CD14-positive monocyte (primary cell): ENCODE results near the gene RAB27A. TPM values are rescaled to one million over a fixed set of nuclear protein-coding genes. Genes with fewer than 3 reads are reported as not detected.
A peak's percentile ranks its signal among the peaks of the same experiment; 100 is the strongest.

Experiments used
- DNase-seq, 3 donors: peaks; one replicate each; pipeline ENCODE4 v3.0.0-alpha.2; 2011 to 2022
- H2AFZ ChIP-seq: 2 replicates; pipeline ENCODE4 v1.6.0; 2012; ENCODE audit warnings: mild to moderate bottlenecking, low read depth, low read length, inconsistent platforms; ENCODE audit not compliant: insufficient read depth, poor library complexity, severe bottlenecking
- H3K27ac ChIP-seq, 2 donors: 1 replicate in 1 of 2; 2 replicates in 1 of 2; pipeline ENCODE4 v1.5.1; 2012 to 2013; ENCODE audit warnings: low read length in 2 of 2, control low read depth in 1 of 2, inconsistent platforms in 1 of 2, low read depth in 1 of 2, mild to moderate bottlenecking in 1 of 2
- H3K27me3 ChIP-seq, 2 donors: one replicate each; pipeline versions ENCODE4 v1.6.0 to v1.6.1; 2011 to 2013; ENCODE audit warnings: low read length in 2 of 2; ENCODE audit not compliant: control insufficient read depth in 2 of 2, insufficient read depth in 2 of 2
- H3K36me3 ChIP-seq, 2 donors: replicated peaks in 1 of 2; 1 replicate in 1 of 2; 2 replicates in 1 of 2; pipeline versions ENCODE4 v1.5.1 to v1.6.1; 2012 to 2013; ENCODE audit warnings: low read length in 2 of 2, control low read depth in 1 of 2, inconsistent platforms in 1 of 2, mild to moderate bottlenecking in 1 of 2; ENCODE audit not compliant: insufficient read depth in 2 of 2, control insufficient read depth in 1 of 2
- H3K4me1 ChIP-seq, 2 donors: 1 replicate in 1 of 2; 2 replicates in 1 of 2; pipeline versions ENCODE4 v1.5.1 to v1.6.1; 2012 to 2013; ENCODE audit warnings: low read length in 2 of 2, control low read depth in 1 of 2, inconsistent platforms in 1 of 2, mild to moderate bottlenecking in 1 of 2, moderate library complexity in 1 of 2; ENCODE audit not compliant: insufficient read depth in 2 of 2, control insufficient read depth in 1 of 2
- H3K4me2 ChIP-seq: replicated peaks from 2 replicates; pipeline ENCODE3; 2012; ENCODE audit warnings: low read length, moderate library complexity, mild to moderate bottlenecking; ENCODE audit not compliant: poor library complexity, severe bottlenecking; ENCODE audit errors: extremely low read depth
- H3K4me3 ChIP-seq, 3 experiments: fragments of 200-600 bp in 1 of 3; sonication (generic) in 1 of 3; replicated peaks in 1 of 3; 1 replicate in 2 of 3; 2 replicates in 1 of 3; pipeline ENCODE4 v1.5.1; 2011 to 2013; ENCODE audit warnings: low read length in 3 of 3, mild to moderate bottlenecking in 3 of 3, control low read depth in 2 of 3, low read depth in 2 of 3, inconsistent platforms in 1 of 3, moderate library complexity in 1 of 3
- H3K79me2 ChIP-seq: 2 replicates; pipeline ENCODE4 v1.6.0; 2012; ENCODE audit warnings: mild to moderate bottlenecking, control low read depth, inconsistent platforms, low read length, moderate library complexity; ENCODE audit not compliant: insufficient read depth
- H3K9ac ChIP-seq: 2 replicates; pipeline ENCODE4 v1.6.0; 2017; ENCODE audit warnings: low read length, mild to moderate bottlenecking; ENCODE audit not compliant: insufficient read depth, poor library complexity, severe bottlenecking
- H3K9me3 ChIP-seq, 2 donors: replicated peaks in 1 of 2; 1 replicate in 1 of 2; 2 replicates in 1 of 2; pipeline versions ENCODE4 v1.5.1 to v1.6.1; 2012 to 2013; ENCODE audit warnings: low read length in 2 of 2, control low read depth in 1 of 2; ENCODE audit not compliant: control insufficient read depth in 1 of 2, insufficient read depth in 1 of 2
- H4K20me1 ChIP-seq: 2 replicates; pipeline ENCODE4 v1.6.0; 2012; ENCODE audit warnings: mild to moderate bottlenecking, low read length, control low read depth, moderate library complexity; ENCODE audit not compliant: insufficient read depth
- H3K27ac Mint-ChIP-seq, 7 donors: one replicate each; pipeline ENCODE4 v1.8.0; 2020; ENCODE audit warnings: mild to moderate bottlenecking in 7 of 7, mixed read lengths in 7 of 7, moderate library complexity in 6 of 7, inconsistent platforms in 2 of 7
- H3K27me3 Mint-ChIP-seq, 3 donors: one replicate each; pipeline ENCODE4 v1.8.0; 2021 to 2022; ENCODE audit warnings: low read depth in 3 of 3, mild to moderate bottlenecking in 3 of 3, mixed read lengths in 3 of 3, moderate library complexity in 3 of 3, inconsistent platforms in 1 of 3
- H3K36me3 Mint-ChIP-seq, 2 donors: one replicate each; pipeline ENCODE4 v1.8.0; 2020; ENCODE audit warnings: mixed read lengths in 2 of 2, inconsistent platforms in 1 of 2, mild to moderate bottlenecking in 1 of 2
- H3K4me1 Mint-ChIP-seq: one replicate; pipeline ENCODE4 v1.8.0; 2020; ENCODE audit warnings: mild to moderate bottlenecking, mixed read lengths
- H3K4me3 Mint-ChIP-seq, 2 donors: one replicate each; pipeline ENCODE4 v1.8.0; 2020; ENCODE audit warnings: mild to moderate bottlenecking in 2 of 2, mixed read lengths in 2 of 2, moderate library complexity in 1 of 2
- H3K9me3 Mint-ChIP-seq, 7 donors: one replicate each; pipeline ENCODE4 v1.8.0; 2020 to 2022; ENCODE audit warnings: mixed read lengths in 7 of 7, mild to moderate bottlenecking in 6 of 7, moderate library complexity in 6 of 7, inconsistent platforms in 2 of 7
- WGBS: methylation state at CpG from one replicate; pipeline ENCODE4 v1.1.5; 2013; ENCODE audit warnings: missing lambda C conversion rate; ENCODE audit not compliant: insufficient coverage; 5-methylcytosine and 5-hydroxymethylcytosine counted together
- intact Hi-C, 2 donors: fragments of 100-400 bp; cut with micrococcal nuclease; formaldehyde crosslinking; loops; one replicate each; pipeline versions ENCODE4 v1.15.0 to v1.15.1; 2023
- polyA plus RNA-seq, 3 donors: library from polyadenylated mRNA; depleted of rRNA in 1 of 3; unstranded in 2 of 3; stranded (reverse) in 1 of 3; fragments of 300-500 nt in 2 of 3; fragments of >200 nt in 1 of 3; fragmentation: Illumina TruSeq in 2 of 3; gene quantifications; 1 replicate in 2 of 3; 2 replicates in 1 of 3; pipeline ENCODE4 v1.2.3, GENCODE V29; 2012 to 2021
- TF ChIP-seq, protein P1 (sequence below): fragments of 200-600 bp; IDR thresholded peaks from one replicate; pipeline ENCODE4 v1.8.0; 2022; ENCODE audit warnings: antibody characterized with exemption, mild to moderate bottlenecking

The RAB27A gene
- polyA plus RNA-seq, 3 donors = 70.1 to 159 (median 135) TPM

DNA sequence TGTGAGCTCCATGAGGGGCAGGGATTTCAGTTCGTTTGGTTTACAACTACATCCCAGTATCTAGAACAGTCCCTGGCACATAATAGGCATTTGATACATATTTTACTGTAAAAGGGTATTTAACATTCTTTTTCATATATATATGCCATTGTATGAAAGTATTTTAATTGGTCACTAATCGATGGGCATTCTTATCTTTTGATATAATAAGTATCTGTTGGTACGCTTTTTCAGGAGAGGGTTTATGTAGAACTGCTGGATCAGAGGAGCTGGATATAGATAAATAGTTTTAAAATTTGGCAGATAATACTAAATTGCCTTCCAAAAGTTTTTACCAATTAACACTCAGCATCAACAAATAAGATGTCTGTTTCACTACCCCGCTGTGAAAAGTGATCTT is 91.9 kb downstream of the RAB27A start:
- peak overlapping the region; percentile 79 for H2AFZ ChIP-seq

GRCh38 chr15:55197362-55197705 is 92.3 kb downstream of the RAB27A start:
- intact Hi-C loops = loop anchor here in 1 of 2 donors (5.0 kb wide), 2 partner anchors 95 to 210 kb away; partner anchors contain the start of genes CCPG1 and PIERCE2
- peak overlapping the region; percentile 91 for H3K4me2 ChIP-seq
- H4K20me1 ChIP-seq = peaks cover 46% of the 10 kb centered on the region
- peak overlapping the region; percentile 85 to 87 (median 85) for H3K4me3 ChIP-seq
- peaks cover 2 to 10% of the 10 kb centered on the region in 2 donors for H3K36me3 ChIP-seq
- H3K27ac ChIP-seq = peak overlapping the region; percentile 95 to 96
- H3K9ac ChIP-seq = peak overlapping the region; percentile 81
- peaks cover 47% of the 10 kb centered on the region for H3K79me2 ChIP-seq
- H3K9me3 ChIP-seq = no peaks in the 10 kb centered on the region
- Mint-ChIP-seq H3K9me3 (peaks cover 6 to 15% (median 10%) of the 10 kb centered on the region in 7 donors), H3K4me3 (no peak overlapping the region), H3K27me3 (peaks cover 0 to 3% (median 1%) of the 10 kb centered on the region in 3 donors), H3K4me1 (peaks cover 4% of the 10 kb centered on the region), H3K27ac (no peak overlapping the region), H3K36me3 (peaks cover 17 to 35% of the 10 kb centered on the region in 2 donors)
- TF ChIP-seq, protein P1, sequence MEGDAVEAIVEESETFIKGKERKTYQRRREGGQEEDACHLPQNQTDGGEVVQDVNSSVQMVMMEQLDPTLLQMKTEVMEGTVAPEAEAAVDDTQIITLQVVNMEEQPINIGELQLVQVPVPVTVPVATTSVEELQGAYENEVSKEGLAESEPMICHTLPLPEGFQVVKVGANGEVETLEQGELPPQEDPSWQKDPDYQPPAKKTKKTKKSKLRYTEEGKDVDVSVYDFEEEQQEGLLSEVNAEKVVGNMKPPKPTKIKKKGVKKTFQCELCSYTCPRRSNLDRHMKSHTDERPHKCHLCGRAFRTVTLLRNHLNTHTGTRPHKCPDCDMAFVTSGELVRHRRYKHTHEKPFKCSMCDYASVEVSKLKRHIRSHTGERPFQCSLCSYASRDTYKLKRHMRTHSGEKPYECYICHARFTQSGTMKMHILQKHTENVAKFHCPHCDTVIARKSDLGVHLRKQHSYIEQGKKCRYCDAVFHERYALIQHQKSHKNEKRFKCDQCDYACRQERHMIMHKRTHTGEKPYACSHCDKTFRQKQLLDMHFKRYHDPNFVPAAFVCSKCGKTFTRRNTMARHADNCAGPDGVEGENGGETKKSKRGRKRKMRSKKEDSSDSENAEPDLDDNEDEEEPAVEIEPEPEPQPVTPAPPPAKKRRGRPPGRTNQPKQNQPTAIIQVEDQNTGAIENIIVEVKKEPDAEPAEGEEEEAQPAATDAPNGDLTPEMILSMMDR = peak; percentile 9
- peak overlapping the region; percentile 79 for H2AFZ ChIP-seq
- H3K27me3 ChIP-seq = no peaks in the 10 kb centered on the region
- H3K4me1 ChIP-seq = peaks cover 27 to 34% of the 10 kb centered on the region in 2 donors
- no CpG with 5 or more reads among the region's 10 CpGs for WGBS
- no peak for DNase-seq

More for the DNA sequence above, 91.9 kb downstream of the RAB27A start:
- WGBS = no CpG with 5 or more reads among the region's 4 CpGs
- Histone ChIP-seq H3K4me2 (peak overlapping the region; percentile 91), H4K20me1 (peaks cover 42% of the 10 kb centered on the region), H3K79me2 (peaks cover 43% of the 10 kb centered on the region), H3K27ac (no peak overlapping the region), H3K4me1 (peaks cover 27 to 34% of the 10 kb centered on the region in 2 donors), H3K9me3 (no peaks in the 10 kb centered on the region), H3K36me3 (peaks cover 0 to 10% of the 10 kb centered on the region in 2 donors), H3K27me3 (no peaks in the 10 kb centered on the region), H3K9ac (no peak overlapping the region), H3K4me3 (peak overlapping the region; percentile 85 to 87 (median 85))
- H3K4me3 Mint-ChIP-seq = no peak overlapping the region
- intact Hi-C loops = loop anchor here in 1 of 2 donors (5.0 kb wide), 2 partner anchors 95 to 210 kb away; partner anchors contain the start of genes CCPG1 and PIERCE2
- peaks cover 4% of the 10 kb centered on the region for H3K4me1 Mint-ChIP-seq
- H3K27ac Mint-ChIP-seq = no peak overlapping the region
- TF ChIP-seq, protein P1 = no peak
- peaks cover 15 to 35% of the 10 kb centered on the region in 2 donors for H3K36me3 Mint-ChIP-seq
- DNase-seq = no peak
- peaks cover 6 to 15% (median 10%) of the 10 kb centered on the region in 7 donors for H3K9me3 Mint-ChIP-seq
- peaks cover 0 to 3% (median 1%) of the 10 kb centered on the region in 3 donors for H3K27me3 Mint-ChIP-seq
